ENCODE results near the gene EXOC2.

The EXOC2 gene

DNA sequence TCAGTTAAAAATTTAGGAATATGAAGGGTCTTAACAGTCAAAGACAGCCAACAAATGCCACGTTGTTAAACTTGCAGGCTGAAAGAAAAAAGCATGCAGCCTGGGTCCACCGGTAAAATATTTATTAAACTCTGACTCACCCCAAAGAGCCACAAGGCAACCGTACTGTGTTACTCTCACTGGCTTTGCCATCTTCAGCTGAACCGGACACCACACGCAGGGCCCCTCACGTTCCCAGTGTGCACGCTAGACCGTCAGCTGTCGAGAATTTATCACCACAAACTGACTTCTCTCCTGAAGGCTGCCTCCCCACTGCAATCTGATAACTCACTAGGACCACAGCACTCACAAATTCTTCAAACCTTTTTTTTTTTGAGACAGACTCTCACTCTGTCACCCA lies 66.7 kb downstream of the EXOC2 start:
- Histone ChIP-seq H3K4me3 (no peak overlapping the region), H3K4me1 (no peaks in the 10 kb centered on the region), H3K36me3 (peaks cover 0 to 5% (median 5%) of the 10 kb centered on the region in 3 donors), H3K27me3 (no peaks in the 10 kb centered on the region), H3K27ac (no peak overlapping the region), H3K9me3 (no peaks in the 10 kb centered on the region)
- intact Hi-C loops (cut with DNase I; ENCODE audit: low total_unique reads) = no loop called here
- DNase-seq = no peak
- TF ChIP-seq, protein P1, sequence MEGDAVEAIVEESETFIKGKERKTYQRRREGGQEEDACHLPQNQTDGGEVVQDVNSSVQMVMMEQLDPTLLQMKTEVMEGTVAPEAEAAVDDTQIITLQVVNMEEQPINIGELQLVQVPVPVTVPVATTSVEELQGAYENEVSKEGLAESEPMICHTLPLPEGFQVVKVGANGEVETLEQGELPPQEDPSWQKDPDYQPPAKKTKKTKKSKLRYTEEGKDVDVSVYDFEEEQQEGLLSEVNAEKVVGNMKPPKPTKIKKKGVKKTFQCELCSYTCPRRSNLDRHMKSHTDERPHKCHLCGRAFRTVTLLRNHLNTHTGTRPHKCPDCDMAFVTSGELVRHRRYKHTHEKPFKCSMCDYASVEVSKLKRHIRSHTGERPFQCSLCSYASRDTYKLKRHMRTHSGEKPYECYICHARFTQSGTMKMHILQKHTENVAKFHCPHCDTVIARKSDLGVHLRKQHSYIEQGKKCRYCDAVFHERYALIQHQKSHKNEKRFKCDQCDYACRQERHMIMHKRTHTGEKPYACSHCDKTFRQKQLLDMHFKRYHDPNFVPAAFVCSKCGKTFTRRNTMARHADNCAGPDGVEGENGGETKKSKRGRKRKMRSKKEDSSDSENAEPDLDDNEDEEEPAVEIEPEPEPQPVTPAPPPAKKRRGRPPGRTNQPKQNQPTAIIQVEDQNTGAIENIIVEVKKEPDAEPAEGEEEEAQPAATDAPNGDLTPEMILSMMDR (IDR thresholded peaks at IDR 0.05) = no peak

DNA sequence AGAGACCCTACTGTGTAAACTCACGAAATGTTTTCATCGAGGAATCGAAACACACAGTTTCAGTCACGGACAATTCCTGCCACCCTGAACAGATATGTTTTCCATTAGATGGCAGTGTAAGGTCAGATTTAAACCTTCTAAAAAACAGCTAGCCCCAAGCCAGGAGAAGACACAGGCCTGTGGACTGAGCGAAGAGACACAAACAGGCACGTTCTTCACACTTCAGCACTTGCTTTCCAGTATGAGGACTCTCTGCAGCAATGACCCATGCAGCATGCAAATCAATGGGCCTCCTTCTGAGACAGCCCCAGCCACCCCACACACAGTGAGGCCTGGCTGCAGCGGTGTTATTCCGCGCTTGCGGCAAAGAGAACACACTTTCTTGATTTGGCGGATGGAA lies 68.0 kb downstream of the EXOC2 start:
- intact Hi-C loops (cut with DNase I; ENCODE audit: low total_unique reads) = no loop called here
- TF ChIP-seq, protein P1 (IDR thresholded peaks at IDR 0.05) = no peak
- Histone ChIP-seq H3K9me3 (no peaks in the 10 kb centered on the region), H3K27me3 (no peaks in the 10 kb centered on the region), H3K4me3 (no peak overlapping the region), H3K27ac (no peak overlapping the region), H3K36me3 (peaks cover 0 to 9% (median 0%) of the 10 kb centered on the region in 3 donors), H3K4me1 (no peaks in the 10 kb centered on the region)
- DNase-seq = no peak

- Histone ChIP-seq H3K27ac (no peak overlapping the region), H3K9me3 (no peaks in the 10 kb centered on the region), H3K4me3 (no peak overlapping the region), H3K27me3 (no peaks in the 10 kb centered on the region), H3K36me3 (peaks cover 2 to 10% (median 5%) of the 10 kb centered on the region in 3 donors), H3K4me1 (no peaks in the 10 kb centered on the region)
- intact Hi-C loops (cut with DNase I; ENCODE audit: low total_unique reads) = no loop called here
- TF ChIP-seq, protein P1 (IDR thresholded peaks at IDR 0.05) = no peak
- DNase-seq = no peak
These were observed 70.5 kb downstream of the EXOC2 start for GRCh38 chr6:622462-622861.

DNA sequence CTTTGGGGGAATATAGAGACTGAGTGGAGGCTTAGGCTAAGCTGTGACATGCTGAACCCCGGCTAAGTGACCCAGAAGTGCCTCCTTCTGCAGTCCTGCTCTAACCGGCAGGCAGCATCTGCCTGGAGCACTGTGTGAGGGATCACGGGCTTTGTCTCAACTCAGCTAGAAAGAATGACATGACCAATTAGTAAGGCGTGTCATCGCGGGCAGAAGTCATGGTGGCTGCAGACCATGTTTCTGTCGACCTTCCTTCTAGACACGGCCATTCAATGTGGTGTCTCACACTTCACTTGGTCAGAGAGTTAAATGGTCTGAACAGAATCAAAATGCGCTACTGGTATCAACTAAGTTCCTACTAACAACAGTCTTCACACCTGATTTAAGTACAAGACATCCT lies 71.0 kb downstream of the EXOC2 start:
- no peaks in the 10 kb centered on the region for H3K9me3 ChIP-seq
- intact Hi-C loops (cut with DNase I; ENCODE audit: low total_unique reads) = no loop called here
- H3K4me3 ChIP-seq = no peak overlapping the region
- TF ChIP-seq, protein P1 (IDR thresholded peaks at IDR 0.05) = no peak
- H3K4me1 ChIP-seq = no peaks in the 10 kb centered on the region
- DNase-seq = no peak
- no peak overlapping the region for H3K27ac ChIP-seq
- no peaks in the 10 kb centered on the region for H3K27me3 ChIP-seq
- peaks cover 7 to 16% (median 10%) of the 10 kb centered on the region in 3 donors for H3K36me3 ChIP-seq

DNA sequence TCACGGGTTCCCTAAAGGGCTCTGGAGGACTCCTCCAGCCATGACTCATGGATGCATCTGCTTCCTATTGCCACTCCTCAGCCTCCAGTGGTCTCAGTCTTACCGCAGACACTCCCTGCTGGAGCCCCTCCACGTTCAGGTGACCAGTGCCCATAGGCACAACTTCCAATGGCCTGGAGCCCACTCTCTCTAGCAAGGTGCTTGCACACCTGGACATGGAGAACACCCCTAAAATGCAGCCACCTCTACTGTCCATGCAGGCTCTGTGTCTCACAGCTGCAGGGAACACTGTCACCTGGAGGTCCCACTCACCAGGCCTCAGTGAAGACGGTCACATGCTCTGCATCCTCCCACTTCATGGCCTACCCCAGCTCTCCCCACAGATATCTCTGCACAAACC lies 72.0 kb downstream of the EXOC2 start:
- no peak for DNase-seq
- H3K27ac ChIP-seq = no peak overlapping the region
- TF ChIP-seq, protein P1 (IDR thresholded peaks at IDR 0.05) = no peak
- no peaks in the 10 kb centered on the region for H3K9me3 ChIP-seq
- peaks cover 10 to 19% (median 11%) of the 10 kb centered on the region in 3 donors for H3K36me3 ChIP-seq
- intact Hi-C loops (cut with DNase I; ENCODE audit: low total_unique reads) = no loop called here
- no peaks in the 10 kb centered on the region for H3K4me1 ChIP-seq
- H3K4me3 ChIP-seq = no peak overlapping the region
- H3K27me3 ChIP-seq = no peaks in the 10 kb centered on the region

GRCh38 chr6:620166-620565 lies 72.8 kb downstream of the EXOC2 start:
- Histone ChIP-seq H3K36me3 (peaks cover 15 to 19% (median 18%) of the 10 kb centered on the region in 3 donors), H3K9me3 (no peaks in the 10 kb centered on the region), H3K4me1 (no peaks in the 10 kb centered on the region), H3K4me3 (no peak overlapping the region), H3K27me3 (no peaks in the 10 kb centered on the region), H3K27ac (no peak overlapping the region)
- DNase-seq = no peak
- intact Hi-C loops (cut with DNase I; ENCODE audit: low total_unique reads) = no loop called here
- TF ChIP-seq, protein P1 (IDR thresholded peaks at IDR 0.05) = no peak
